Vagina (tissue), 2 donors: ENCODE data around the gene TLK2. TPM values are rescaled to one million over a fixed set of nuclear protein-coding genes. Genes with fewer than 3 reads are reported as not detected.
"Not testable (repeated sequence)": the region's sequence is repeated elsewhere in the genome, so short reads cannot be mapped to it uniquely, and the experiment has no call there.

Experiments used
- DNase-seq, 2 donors: peaks; one replicate each; pipeline ENCODE4 v3.0.0-alpha.2; 2017; ENCODE audit errors: extremely low spot score in 2 of 2
- H3K27ac ChIP-seq: fragments of 200-600 bp; sonication (generic); one replicate; pipeline ENCODE4 v1.5.1; 2019
- H3K27me3 ChIP-seq: fragments of 200-600 bp; sonication (generic); one replicate; pipeline ENCODE4 v1.5.1; 2019
- H3K36me3 ChIP-seq, 2 donors: fragments of 200-600 bp; sonication (generic); one replicate each; pipeline ENCODE4 v1.5.1; 2017 to 2019
- H3K4me1 ChIP-seq: fragments of 200-600 bp; sonication (generic); one replicate; pipeline ENCODE4 v1.5.1; 2019
- H3K4me3 ChIP-seq, 2 donors: fragments of 200-600 bp; sonication (generic); 1 replicate in 1 of 2; 2 replicates in 1 of 2; pipeline ENCODE4 v1.5.1; 2016 to 2019
- H3K9me3 ChIP-seq: fragments of 200-600 bp; sonication (generic); one replicate; pipeline ENCODE4 v1.5.1; 2019
- POLR2A ChIP-seq, 2 donors: fragments of 450-650 bp; IDR thresholded peaks; one replicate each; pipeline ENCODE4 v1.6.1; 2017; ENCODE audit warnings: antibody characterized with exemption in 2 of 2, mild to moderate bottlenecking in 2 of 2, moderate library complexity in 2 of 2
- intact Hi-C: fragments of 100-400 bp; cut with DNase I; formaldehyde crosslinking; loops from one replicate; pipeline ENCODE4 v1.15.1; 2023
- total RNA-seq: library from RNA; depleted of rRNA; stranded (reverse); fragments of >200 nt; gene quantifications from one replicate; pipeline ENCODE4 v1.2.3, GENCODE V29; 2016

TLK2 gene
- total RNA-seq, 1 donor from 2014 or later, result 40.3 TPM

DNA sequence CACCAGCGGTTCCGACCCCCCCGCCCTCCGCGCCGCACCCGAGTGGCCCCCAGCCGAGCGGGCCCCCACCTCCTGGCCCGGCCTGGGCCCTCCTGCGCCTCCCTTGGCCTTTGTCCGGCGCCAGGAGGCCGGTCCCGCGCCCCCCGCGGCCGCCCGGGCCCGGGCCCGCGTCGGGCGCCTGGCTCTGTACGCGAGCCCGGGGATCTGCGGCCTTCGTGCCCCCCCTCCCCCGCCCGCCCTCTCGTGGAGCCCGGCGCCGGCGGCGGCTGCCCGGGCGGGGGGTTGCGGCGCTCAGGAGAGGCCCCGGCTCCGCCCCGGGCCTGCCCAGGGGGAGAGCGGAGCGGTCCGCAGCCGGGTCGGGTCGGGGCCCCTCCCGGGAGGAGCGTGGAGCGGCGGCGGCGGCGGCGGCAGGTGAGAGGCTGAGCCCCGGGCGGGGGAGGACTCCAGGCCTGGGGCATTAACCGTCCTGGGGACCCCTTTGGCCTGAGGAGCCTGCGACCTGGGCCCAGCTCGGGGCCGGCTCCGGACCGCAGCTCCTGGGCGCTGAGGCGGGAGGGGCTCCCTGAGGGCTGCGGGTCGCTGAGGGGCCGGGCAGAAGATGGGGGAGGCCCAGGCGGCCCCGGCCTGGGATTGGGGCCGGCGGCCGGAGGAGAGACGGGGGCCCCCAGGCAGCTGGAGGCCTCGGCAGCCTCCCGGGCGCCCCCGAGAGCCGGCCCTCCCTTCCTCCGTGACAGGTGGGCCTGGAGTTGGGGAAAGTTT lies 434 bp downstream of the TLK2 start:
- peak in 1 of 2 donors; percentile 13 for TF ChIP-seq POLR2A (IDR thresholded peaks at IDR 0.05)
- Histone ChIP-seq H3K4me3 (peak overlapping the region; percentile 61 to 76), H3K27ac (peak overlapping the region; percentile 96), H3K4me1 (peaks cover 39% of the 10 kb centered on the region)
- H3K36me3 ChIP-seq, DNase-seq, H3K27me3 ChIP-seq, H3K9me3 ChIP-seq, intact Hi-C loops: not testable (repeated sequence)

DNA sequence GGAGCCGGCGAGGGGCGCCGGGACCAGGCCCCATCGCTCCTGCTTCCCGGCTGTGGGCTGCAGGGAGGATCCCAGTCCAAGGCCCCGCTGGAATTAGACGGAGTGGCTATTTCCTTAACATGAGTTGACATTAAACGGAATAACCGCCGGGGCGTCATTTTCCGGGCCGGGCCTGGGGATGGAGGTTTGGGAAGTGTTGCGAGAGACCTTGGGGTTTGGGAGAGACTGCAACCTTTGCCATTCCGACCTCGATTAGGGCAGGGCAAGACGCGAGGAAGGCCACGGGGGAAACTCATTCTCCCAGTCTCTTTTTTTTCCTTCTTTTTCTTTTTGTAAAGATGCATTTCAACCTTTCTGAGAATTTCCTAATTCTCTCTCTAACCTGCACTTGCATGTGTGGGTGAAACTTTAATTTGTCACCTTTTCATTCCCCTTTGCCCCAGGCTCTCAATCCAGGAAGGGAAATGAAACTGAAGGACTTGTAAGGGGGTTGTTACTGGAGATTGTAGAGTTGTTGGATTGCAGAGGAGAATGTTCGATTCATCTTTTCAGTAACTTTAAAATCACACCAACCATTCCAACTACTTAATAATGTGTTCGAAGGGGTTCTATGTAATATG lies 1.1 kb downstream of the TLK2 start:
- H3K4me1 ChIP-seq, result peaks cover 39% of the 10 kb centered on the region
- H3K4me3 ChIP-seq, result peak overlapping the region; percentile 61 to 76
- H3K27me3 ChIP-seq, DNase-seq, H3K9me3 ChIP-seq, H3K36me3 ChIP-seq, intact Hi-C loops: not testable (repeated sequence)
- peak overlapping the region; percentile 96 for H3K27ac ChIP-seq

- H3K27me3 ChIP-seq, H3K9me3 ChIP-seq, H3K4me3 ChIP-seq, H3K36me3 ChIP-seq, H3K27ac ChIP-seq, DNase-seq, intact Hi-C loops: not testable (repeated sequence)
- peaks cover 47% of the 10 kb centered on the region for H3K4me1 ChIP-seq
These were observed 3.9 kb downstream of the TLK2 start for GRCh38 chr17:62482553-62482952.

- intact Hi-C loops, result loop anchor here (5.0 kb wide), 1 partner anchor 1909 kb away; no protein-coding TSS in a partner anchor
- H3K36me3 ChIP-seq, H3K27me3 ChIP-seq, H3K4me3 ChIP-seq, H3K9me3 ChIP-seq, DNase-seq, H3K27ac ChIP-seq: not testable (repeated sequence)
- H3K4me1 ChIP-seq, result peaks cover 21% of the 10 kb centered on the region
These were observed 12.4 kb downstream of the TLK2 start for GRCh38 chr17:62490990-62491389.

GRCh38 chr17:62493049-62493655 lies 14.5 kb downstream of the TLK2 start:
- H3K9me3 ChIP-seq, H3K36me3 ChIP-seq, DNase-seq, H3K27me3 ChIP-seq, H3K27ac ChIP-seq, H3K4me3 ChIP-seq: not testable (repeated sequence)
- intact Hi-C loops, result loop anchor here (5.0 kb wide), 1 partner anchor 1911 kb away; no protein-coding TSS in a partner anchor
- peaks cover 10% of the 10 kb centered on the region for H3K4me1 ChIP-seq

- not testable (repeated sequence) for H3K27ac ChIP-seq, DNase-seq, H3K4me3 ChIP-seq, H3K9me3 ChIP-seq, H3K36me3 ChIP-seq, H3K27me3 ChIP-seq
- peaks cover 10% of the 10 kb centered on the region for H3K4me1 ChIP-seq
- intact Hi-C loops, result loop anchor here (5.0 kb wide), 1 partner anchor 1912 kb away; no protein-coding TSS in a partner anchor
These were observed 15.4 kb downstream of the TLK2 start for GRCh38 chr17:62494073-62494472.

GRCh38 chr17:62496344-62496743 lies 17.7 kb downstream of the TLK2 start:
- H3K9me3 ChIP-seq, H3K4me1 ChIP-seq, DNase-seq, H3K36me3 ChIP-seq, H3K27ac ChIP-seq, H3K4me3 ChIP-seq, intact Hi-C loops, H3K27me3 ChIP-seq: not testable (repeated sequence)

- H3K27me3 ChIP-seq, H3K27ac ChIP-seq, H3K9me3 ChIP-seq, DNase-seq, intact Hi-C loops, H3K4me3 ChIP-seq, H3K36me3 ChIP-seq, H3K4me1 ChIP-seq: not testable (repeated sequence)
These were observed 20.2 kb downstream of the TLK2 start for GRCh38 chr17:62498796-62499195.

DNA sequence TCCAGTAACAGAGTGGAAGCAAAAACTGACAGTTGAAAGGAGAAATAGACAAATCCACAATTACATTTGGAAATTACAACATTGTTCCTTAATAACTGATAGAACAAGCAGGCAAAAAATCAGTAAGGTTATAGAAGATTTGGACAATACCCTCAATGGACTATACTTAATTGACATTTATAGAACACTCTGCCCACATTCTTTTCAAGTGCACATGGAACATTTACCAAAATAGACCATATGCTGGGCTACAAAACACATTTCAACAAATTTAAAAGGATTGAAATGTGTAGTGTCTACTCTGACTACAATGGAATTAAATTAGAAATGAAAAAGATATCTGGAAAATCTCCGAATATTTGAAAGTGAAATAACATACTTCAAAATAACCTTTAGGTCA lies 21.8 kb downstream of the TLK2 start:
- H3K27me3 ChIP-seq, H3K4me3 ChIP-seq, intact Hi-C loops, H3K4me1 ChIP-seq, H3K9me3 ChIP-seq, H3K36me3 ChIP-seq, DNase-seq, H3K27ac ChIP-seq: not testable (repeated sequence)

DNA sequence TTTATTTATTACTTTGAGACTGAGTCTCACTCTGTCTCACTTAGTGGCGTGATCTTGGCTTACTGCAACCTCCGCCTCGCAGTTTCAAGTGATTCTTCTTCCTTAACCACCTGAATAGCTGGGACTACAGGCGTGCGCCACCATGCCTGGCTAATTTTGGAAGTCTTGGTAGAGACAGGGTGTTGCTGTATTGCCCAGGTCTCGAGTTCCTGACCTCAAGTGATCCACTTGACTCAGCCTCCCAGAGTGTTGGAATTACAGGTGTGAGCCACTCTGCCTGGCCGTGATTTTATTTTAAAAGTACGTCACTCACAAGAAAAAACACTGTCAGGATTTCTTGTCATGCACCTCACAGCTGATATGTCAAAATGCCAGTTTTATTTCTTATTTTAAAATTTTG lies 26.2 kb downstream of the TLK2 start:
- H3K4me3 ChIP-seq, H3K36me3 ChIP-seq, H3K9me3 ChIP-seq, DNase-seq, H3K27me3 ChIP-seq, H3K27ac ChIP-seq, intact Hi-C loops: not testable (repeated sequence)
- H3K4me1 ChIP-seq, result peaks cover 16% of the 10 kb centered on the region

GRCh38 chr17:62507191-62507836 lies 28.7 kb downstream of the TLK2 start:
- H3K36me3 ChIP-seq, H3K4me3 ChIP-seq, H3K27ac ChIP-seq, intact Hi-C loops, DNase-seq, H3K9me3 ChIP-seq, H3K27me3 ChIP-seq: not testable (repeated sequence)
- H3K4me1 ChIP-seq, result peaks cover 33% of the 10 kb centered on the region

DNA sequence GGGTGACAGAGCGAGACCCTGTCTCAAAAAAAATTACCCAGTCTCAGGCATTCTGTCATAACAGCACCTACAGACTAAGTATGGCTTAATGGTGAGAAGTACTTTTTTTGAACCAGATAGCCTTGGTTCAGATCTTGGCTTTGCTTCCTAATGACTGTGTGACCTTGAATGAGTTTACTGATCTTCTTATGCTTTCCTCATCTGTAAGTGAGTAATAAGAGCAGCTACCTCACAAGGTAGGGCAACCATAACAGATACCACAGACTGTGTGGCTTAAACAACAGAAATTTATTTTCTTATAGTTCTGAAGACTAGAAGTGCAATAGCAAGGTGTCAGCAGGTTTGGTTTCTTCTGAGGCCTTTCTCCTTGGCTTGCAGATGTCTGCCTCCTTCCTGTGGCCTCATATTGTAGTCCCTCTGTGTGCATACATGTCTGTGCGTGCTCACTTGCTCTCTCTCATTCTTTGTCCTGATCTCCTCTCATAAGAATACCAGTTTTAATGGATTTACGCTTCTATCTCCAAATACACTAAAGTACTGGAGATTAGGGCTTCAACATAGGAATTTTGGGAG lies 31.7 kb downstream of the TLK2 start:
- DNase-seq, intact Hi-C loops, H3K9me3 ChIP-seq, H3K27ac ChIP-seq, H3K36me3 ChIP-seq, H3K27me3 ChIP-seq, H3K4me3 ChIP-seq: not testable (repeated sequence)
- H3K4me1 ChIP-seq, result peaks cover 33% of the 10 kb centered on the region

- H3K9me3 ChIP-seq, H3K27me3 ChIP-seq, DNase-seq, intact Hi-C loops, H3K4me3 ChIP-seq, H3K36me3 ChIP-seq, H3K27ac ChIP-seq: not testable (repeated sequence)
- H3K4me1 ChIP-seq, result peaks cover 37% of the 10 kb centered on the region
These were observed 32.4 kb downstream of the TLK2 start for GRCh38 chr17:62511014-62511413.
